ENCODE data around the gene BCL7A. TPM values are rescaled to one million over a fixed set of nuclear protein-coding genes. Genes with fewer than 3 reads are reported as not detected.
A peak's percentile ranks its signal among the peaks of the same experiment; 100 is the strongest.

Gene BCL7A
- total and polyA plus RNA-seq, 9 of the 15 experiments (the other 6 are each of a cell fraction or from before 2014, with no cell fraction given): 0.25 to 21.9 (median 14.9) TPM

- no peak for TF ChIP-seq ZMIZ1 (IDR thresholded peaks at IDR 0.05; ENCODE audit: low read depth in 2 of 2, low read length in 2 of 2)
- TF ChIP-seq MYBL2 (IDR thresholded peaks at IDR 0.05; ENCODE audit: low read depth): no peak
- TF ChIP-seq MYBL2 (CRISPR knock-in tag; IDR thresholded peaks at IDR 0.05; ENCODE audit: borderline replicate concordance): no peak
- peak in 1 of 2 experiments; percentile 19; a peak in 1 of 4 replicates for TF ChIP-seq MNT (conservative IDR thresholded peaks at IDR 0.05)
- TF ChIP-seq ZFP1 (CRISPR knock-in tag; IDR thresholded peaks at IDR 0.05): no peak
- peak; percentile 81 for TF ChIP-seq NCOR1 (IDR thresholded peaks at IDR 0.05)
- TF ChIP-seq HOXB6 (CRISPR knock-in tag; IDR thresholded peaks at IDR 0.05; ENCODE audit: borderline replicate concordance): no peak
- no peak for TF ChIP-seq NFRKB (IDR thresholded peaks at IDR 0.05; ENCODE audit: low read depth)
- no peak for TF ChIP-seq NCOA1 (IDR thresholded peaks at IDR 0.05; ENCODE audit: low read depth)
- TF ChIP-seq LEF1 (IDR thresholded peaks at IDR 0.05): peak; percentile 64
- no peak for TF ChIP-seq ZNF212 (CRISPR knock-in tag; IDR thresholded peaks at IDR 0.05)
- TF ChIP-seq ZNF79 (CRISPR knock-in tag; IDR thresholded peaks at IDR 0.05; ENCODE audit: low read depth): no peak
- TF ChIP-seq ZNF175 (CRISPR knock-in tag; IDR thresholded peaks at IDR 0.05; ENCODE audit: low read depth): no peak
- no peak for TF ChIP-seq SMAD1 (IDR thresholded peaks at IDR 0.05; ENCODE audit: low read depth, low read length, partially characterized antibody)
- no peak for TF ChIP-seq L3MBTL2 (IDR thresholded peaks at IDR 0.05)
- no peak for TF ChIP-seq MAFF (IDR thresholded peaks at IDR 0.05; ENCODE audit: low read length)
- TF ChIP-seq SFPQ (IDR thresholded peaks at IDR 0.05; ENCODE audit: low read depth, low read length): no peak
- peak; percentile 31; the same call in 1 of the 2 replicates for TF ChIP-seq ATF7 (IDR thresholded peaks at IDR 0.05)
- no peak for TF ChIP-seq ZNF780A (CRISPR knock-in tag; IDR thresholded peaks at IDR 0.05)
- TF ChIP-seq MTA3 (IDR thresholded peaks at IDR 0.05; ENCODE audit: borderline replicate concordance): no peak
- TF ChIP-seq CREBBP (IDR thresholded peaks at IDR 0.05; ENCODE audit: low read depth, low read length): no peak
- TF ChIP-seq PTRF (tag; IDR thresholded peaks at IDR 0.05): no peak
- TF ChIP-seq GABPA (tag; conservative IDR thresholded peaks at IDR 0.05; ENCODE audit: low read depth): peak; percentile 44; the same call in 1 of the 2 replicates
Observed at GRCh38 chr12:122082621-122083356, 61.1 kb downstream of the BCL7A start (continued).
